GM19463 (cell line): ENCODE results near the gene CDC42EP5.
"Not testable (repeated sequence)": the region's sequence is repeated elsewhere in the genome, so short reads cannot be mapped to it uniquely, and the experiment has no call there.

Experiments used
- ATAC-seq: cut with Tn5 transposase; IDR thresholded peaks from one replicate; pipeline ENCODE4 v1.9.1; 2021; ENCODE audit warnings: mild to moderate bottlenecking, moderate library complexity; ENCODE audit not compliant: unreplicated experiment

The CDC42EP5 gene, protein sequence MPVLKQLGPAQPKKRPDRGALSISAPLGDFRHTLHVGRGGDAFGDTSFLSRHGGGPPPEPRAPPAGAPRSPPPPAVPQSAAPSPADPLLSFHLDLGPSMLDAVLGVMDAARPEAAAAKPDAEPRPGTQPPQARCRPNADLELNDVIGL

GRCh38 chr19:54473071-54473891 is at the start of gene CDC42EP5:
CDC42EP5 (minus strand) TSS chr19:54473296; CDS start chr19:54465547, 7,749 bp downstream.
- no peak for ATAC-seq

DNA sequence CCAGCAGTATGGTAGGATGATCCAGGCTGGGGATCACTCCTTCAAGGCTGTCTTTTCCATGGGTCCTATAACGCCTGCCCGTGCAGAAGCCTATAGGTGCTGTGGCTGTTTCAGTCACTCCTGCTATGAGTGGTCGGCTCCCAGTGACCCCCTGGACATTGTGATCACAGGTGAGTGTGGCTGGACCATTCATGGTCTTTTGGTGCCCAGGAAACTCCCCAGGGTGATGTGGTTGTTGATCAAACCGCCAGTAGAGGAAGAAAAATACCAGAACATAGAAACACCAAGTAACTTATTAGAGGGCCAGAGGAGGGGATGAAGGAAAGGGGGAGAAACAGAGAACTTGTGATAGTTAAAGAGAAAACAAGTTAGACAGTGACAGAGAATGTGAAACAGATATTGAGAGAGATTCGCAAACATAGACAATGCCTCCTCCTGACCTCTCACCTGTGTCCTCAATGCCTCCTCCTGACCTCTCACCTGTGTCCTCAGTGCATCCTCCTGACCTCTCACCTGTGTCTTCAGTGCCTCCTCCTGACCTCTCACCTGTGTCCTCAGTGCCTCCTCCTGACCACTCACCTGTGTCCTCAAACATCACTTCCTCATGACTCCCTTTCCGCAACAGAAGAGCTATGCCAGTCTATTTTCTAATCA is 48.9 kb upstream of the CDC42EP5 start:
- ATAC-seq: no peak

GRCh38 chr19:54521022-54521859 is 48.1 kb upstream of the CDC42EP5 start:
- no peak for ATAC-seq

DNA sequence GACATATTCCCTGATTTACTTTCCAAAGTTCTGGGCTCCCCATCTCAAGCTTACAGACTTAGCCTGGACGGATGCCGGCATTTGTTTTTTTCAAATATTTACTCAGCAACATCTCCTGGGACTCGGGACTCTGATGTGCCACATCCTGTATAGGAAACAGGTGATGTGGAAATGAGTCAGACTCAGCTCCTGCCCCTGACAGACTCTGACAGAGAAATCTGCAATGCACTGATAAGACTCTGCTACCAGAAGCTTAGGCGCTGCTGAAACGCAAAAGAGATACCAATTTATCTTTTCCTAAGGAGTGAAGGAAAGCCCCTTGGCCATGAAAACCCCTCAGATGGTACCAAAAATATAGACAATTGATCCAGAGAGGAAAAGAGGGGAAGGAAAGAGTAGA is 45.7 kb upstream of the CDC42EP5 start:
- no peak for ATAC-seq

DNA sequence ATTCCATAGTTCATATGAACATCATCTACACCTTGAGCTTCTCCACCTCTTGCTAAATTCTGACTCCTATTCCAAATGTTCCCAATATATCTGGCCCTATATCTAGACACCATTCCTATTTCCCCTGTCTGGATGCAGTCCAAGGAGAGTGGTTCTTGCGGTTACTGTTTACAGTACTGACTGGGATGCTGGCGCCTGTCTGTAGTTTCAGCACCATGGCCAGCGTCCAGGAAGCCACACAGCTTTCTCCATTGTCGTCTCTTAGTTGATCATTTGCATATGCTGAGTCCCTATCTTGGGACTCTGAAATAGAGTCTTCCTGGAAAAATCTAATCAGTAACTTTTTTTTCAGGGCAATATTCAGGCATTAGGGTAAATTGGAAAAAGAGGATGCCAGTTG is 44.4 kb upstream of the CDC42EP5 start:
- ATAC-seq: no peak

- ATAC-seq: no peak
Measured at GRCh38 chr19:54515156-54515555, 42.1 kb upstream of the CDC42EP5 start.

DNA sequence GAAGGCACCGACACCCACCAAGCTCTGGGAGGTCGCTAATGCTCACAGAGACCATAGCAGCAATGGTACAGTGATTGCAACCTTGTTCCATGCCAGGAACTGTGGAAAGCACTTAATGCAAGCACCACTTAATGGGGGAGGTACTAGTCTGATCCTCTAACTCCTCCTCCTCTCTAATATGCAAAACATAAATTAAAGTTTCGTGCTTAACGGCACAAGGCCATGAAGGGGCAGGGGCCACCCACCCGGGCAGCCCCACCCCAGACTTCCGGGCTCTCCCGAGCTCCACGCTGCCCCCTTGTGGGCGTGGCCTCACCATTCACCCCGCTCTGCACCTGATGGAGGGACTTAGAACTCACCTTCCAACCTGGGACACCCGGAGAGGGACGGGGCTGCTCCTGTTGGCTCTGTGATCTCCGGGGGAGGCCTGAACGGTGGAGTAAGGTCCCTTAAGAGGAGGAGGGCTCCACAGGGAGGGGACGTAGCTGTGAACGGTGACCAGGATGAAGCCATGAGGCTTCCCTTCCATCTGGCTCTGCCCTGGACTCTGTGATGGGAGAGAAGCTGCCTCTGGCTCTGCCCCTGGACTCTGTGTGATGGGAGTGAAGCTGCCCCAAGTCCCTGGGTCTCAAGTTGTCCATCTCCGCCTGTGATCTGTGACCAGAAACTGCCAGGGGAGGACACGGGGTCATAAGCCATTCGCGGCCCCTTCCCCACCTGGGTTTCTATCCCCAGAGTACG is 36.3 kb upstream of the CDC42EP5 start:
- not testable (repeated sequence) for ATAC-seq

- ATAC-seq: not testable (repeated sequence)
Measured at GRCh38 chr19:54508487-54508886, 35.4 kb upstream of the CDC42EP5 start.

- ATAC-seq: no peak
Measured at GRCh38 chr19:54507824-54508223, 34.7 kb upstream of the CDC42EP5 start.

DNA sequence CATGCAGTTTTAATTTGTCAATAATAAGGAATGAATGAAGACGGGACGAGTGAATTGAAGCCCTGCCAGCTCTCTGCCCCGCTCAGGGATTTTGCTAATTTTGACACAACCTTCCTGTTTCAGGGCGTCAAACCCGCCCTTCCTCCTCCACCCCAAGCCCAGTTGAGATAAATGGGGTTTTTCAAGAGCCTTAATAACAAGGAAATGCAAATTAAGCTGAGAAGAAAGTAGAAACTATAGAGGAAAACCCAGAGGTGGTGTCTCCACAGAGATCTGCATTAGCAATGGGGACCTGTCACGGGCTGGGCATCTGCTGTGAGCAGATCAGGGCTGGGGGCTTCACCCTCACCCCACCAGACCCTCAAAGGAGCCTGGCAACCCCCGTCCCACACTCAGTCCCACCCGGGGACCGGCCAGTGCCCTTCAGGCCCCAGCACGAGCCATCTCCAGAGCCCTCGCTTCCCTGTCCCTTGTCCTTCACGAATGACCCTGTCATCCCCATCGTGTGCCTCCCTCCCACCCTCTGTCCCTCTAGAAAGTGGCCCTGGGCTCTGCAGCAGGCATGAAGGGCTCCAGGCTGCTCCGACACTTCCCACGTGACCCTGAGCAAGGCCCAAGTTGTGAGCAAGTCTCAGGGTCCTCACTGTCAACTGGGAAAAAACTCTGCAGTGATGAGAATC is 34.1 kb upstream of the CDC42EP5 start:
- not testable (repeated sequence) for ATAC-seq

DNA sequence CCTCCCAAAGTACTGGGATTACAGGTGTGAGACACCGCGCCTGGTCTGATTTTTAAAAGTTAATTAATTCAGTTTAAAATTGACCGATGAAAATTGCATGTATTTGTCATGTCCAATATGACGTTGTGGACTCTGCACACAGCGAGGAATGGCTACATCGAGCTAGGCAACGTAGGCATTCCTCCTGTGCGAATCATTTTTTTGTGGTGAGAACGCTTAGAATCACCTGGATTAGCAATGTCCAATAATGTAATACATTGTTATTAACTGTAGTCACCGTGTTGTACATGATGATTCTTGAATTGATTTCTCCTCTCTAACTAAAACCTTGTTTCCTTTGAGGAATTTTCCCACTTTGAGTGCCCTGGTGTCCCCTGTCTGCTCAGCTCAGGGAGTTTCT is 33.0 kb upstream of the CDC42EP5 start:
- ATAC-seq: no peak

DNA sequence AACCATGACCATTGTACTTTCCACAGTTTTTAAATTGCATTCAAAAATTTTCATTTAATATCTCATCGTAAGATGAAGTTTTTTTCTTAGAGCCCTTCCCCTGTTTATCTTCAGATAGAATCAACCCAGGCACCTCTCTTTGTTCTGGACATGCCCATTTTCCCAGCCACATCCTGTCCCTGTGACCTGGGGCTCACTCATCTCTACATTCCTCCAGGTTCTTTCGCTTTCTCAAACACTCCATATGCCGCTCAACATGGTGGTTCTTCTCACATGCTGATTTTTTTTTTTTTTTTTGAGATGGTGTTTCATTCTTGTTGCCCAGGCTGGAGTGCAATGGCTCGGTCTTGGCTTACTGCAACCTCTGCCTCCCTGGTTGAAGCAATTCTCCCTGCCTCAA is 32.4 kb upstream of the CDC42EP5 start:
- not testable (repeated sequence) for ATAC-seq

GRCh38 chr19:54502518-54503048 is 29.5 kb upstream of the CDC42EP5 start, which contains the start of gene LAIR2:
LAIR2 (plus strand) TSS chr19:54502831; CDS start chr19:54502919, 88 bp downstream.
- no peak for ATAC-seq

DNA sequence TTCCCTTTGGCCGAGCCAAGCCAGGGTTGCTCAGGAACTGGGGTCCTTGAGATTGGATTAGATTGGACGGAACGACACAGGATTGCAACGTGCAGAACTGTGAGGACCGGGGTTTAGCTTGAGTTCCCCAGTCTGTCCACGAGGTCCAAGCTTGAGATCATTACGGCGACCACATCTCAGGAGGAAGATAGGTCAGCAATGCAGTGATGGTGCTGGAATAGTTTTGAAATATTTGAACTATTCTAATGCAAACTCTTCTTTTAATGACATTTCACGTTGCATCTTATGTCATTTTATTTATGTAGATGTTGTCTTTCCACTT is 25.3 kb upstream of the CDC42EP5 start:
- ATAC-seq: not testable (repeated sequence)

DNA sequence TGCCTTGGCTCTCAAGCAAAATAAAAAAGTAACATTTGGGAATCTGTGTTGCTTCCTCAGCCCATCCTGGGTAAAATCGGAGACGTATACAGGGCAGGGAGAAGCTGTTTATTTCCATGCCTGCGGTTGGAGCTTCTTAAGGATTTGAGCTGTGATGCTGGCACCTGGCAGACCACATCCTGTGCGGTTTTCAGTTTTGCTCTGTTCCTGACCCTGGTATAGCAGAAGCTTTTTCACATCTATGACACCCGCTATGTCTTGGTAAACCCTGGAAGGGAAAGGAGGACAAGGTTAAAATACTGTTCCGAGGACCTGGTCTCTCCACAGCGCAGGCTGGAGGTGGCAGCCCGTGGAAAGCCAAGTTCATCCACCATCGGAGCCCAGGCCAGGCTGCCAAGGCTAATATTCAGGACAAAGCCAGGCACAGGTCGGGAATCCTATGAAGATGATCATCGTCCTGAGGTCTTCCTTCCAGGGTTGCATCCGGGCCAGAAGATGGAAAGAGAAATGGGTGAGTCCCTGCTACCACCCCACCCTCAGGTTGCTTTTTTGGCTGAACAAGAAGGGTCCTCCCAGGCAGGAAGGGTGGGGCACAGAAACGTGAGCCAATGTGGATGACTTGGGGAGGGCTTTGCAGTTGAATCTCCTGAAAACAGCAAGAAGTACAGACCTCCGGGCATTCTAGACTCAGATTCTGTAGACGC is 24.8 kb upstream of the CDC42EP5 start:
- not testable (repeated sequence) for ATAC-seq

GRCh38 chr19:54495284-54495683 is 22.2 kb upstream of the CDC42EP5 start:
- ATAC-seq: not testable (repeated sequence)

GRCh38 chr19:54493967-54494585 is 21.0 kb upstream of the CDC42EP5 start:
- ATAC-seq: no peak

- not testable (repeated sequence) for ATAC-seq
Measured at GRCh38 chr19:54493056-54493455, 20.0 kb upstream of the CDC42EP5 start.
